C4-2B (cell line): Measurements from ENCODE around the gene ZNF521.

Source experiments
- CTCF ChIP-seq: fragments of 450-650 bp; conservative IDR thresholded peaks from 2 replicates; pipeline ENCODE4 v1.5.1; 2017; ENCODE audit warnings: mild to moderate bottlenecking
- ZFX ChIP-seq: fragments of 450-650 bp; IDR thresholded peaks from 2 replicates; pipeline ENCODE4 v1.6.1; 2017

- no peak for TF ChIP-seq CTCF
- no peak for TF ChIP-seq ZFX
Observed at GRCh38 chr18:25047983-25048382, 304.0 kb downstream of the ZNF521 start.
